NCI-H345 treated with DMSO at 0.1 percent for 48 hours (cell line): ENCODE data around the gene HOXA13.

Experiments
- DNase-seq: peaks from one replicate; lab custom pipeline; 2025; ENCODE audit not compliant: unreplicated experiment; lab: John Stamatoyannopoulos, UW

HOXA13 gene

DNA sequence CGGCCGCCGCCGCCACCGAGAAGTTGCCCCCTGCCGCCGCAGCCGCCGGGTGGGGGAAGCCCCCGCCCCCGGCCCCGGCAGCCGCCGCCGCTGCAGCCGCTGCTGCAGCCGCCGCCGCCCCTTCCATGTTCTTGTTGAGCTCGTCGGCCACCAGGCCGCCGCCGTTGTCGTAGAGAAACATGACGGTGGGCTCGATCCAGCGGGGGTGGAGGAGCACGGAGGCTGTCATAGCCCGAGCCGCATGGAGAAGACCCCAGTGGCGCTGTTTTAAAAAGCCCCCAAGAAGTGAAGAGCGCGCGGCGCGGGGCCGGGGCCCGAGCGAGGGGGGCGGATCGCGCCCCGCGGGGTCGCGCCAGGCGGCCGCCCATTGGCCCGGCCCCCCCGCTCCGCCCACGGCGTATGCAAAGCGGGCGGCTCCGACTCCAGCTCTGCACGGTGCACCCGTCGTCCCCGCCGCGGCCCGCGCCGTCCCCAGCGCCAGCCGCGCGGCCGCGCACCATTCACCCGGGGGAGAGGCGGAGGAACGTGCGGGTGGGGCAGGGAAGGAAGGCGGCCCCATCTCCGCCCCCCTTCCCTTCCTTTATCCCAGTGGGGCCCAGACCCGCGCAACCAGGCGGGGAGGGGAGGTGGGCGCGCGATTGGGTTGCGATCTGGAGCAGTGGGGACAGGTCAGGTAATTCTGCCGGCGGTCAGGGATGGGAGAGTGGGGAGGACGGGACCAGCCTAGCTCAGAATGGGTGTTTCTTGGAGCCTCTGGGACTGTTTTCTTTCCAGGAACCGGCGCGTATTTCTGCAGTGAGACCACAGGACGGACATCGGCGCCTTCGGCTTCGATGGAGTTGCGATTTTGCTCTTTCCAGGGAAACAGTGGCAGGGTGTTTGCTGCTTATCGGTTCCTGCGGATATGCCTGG, at the start of gene HOXA13:
Gene HOXA13, minus strand, starts transcription at position 243 of the 912 bp plus-strand sequence. Its CDS starts 14 bp downstream, at position 229.
- peak; percentile 38 for DNase-seq

DNA sequence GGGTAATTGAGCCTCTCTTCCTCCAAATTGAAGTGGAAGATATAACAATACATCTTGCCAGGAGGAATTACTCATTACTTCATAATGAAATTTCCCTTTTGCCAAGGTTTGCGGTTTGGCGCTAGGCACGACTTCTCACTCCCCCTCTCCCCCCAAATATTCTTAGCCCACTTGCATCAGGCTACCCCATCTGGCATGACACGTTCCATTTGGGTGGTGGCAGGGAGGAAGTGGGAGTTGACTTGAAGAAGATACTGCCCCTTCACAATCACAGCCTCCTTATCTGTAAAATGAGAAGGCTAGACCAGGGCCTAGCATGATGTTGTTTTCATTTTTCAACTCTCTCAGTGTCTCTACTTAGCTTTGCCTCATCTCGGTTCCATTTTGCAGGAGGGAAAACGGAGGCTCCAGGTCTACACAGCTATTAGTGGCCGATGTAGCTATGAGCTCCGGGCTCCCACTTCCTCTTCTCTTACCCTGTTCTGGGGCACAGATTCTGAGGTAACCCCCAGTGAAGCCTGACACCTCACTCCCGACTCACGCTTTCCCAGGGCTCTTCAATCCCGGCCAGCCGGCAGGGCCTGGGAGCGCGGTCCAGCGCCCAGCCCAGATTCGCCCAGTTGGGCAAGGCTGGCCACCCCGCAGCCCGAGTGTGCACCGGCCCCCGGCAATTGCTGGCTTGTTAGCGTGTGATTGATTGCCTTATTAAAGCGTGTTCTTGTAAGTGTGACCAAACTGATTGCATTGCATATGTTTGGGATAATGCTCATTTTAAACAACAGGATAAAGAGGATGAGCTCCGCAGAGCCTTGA, 49.2 kb upstream of the HOXA13 start:
- DNase-seq, result no peak

DNA sequence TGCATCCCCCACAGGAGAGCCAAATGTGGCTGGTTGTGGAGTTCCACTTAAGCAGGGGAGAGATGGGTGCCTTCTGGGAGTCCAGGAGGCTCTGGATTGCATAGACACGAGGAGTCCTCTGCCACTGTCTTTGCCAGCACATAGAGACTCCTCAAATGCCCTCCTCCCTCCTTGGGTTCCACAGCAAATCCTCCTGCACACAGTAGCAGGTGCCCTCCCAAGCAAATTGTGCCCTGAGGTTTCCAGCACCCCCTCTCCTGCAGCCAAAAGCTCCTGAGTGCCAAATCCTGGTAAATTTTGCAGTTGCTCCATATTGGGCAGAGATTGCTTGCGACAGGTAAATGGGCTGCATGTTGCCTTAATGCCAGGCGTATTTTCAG, 48.5 kb upstream of the HOXA13 start:
- no peak for DNase-seq

DNA sequence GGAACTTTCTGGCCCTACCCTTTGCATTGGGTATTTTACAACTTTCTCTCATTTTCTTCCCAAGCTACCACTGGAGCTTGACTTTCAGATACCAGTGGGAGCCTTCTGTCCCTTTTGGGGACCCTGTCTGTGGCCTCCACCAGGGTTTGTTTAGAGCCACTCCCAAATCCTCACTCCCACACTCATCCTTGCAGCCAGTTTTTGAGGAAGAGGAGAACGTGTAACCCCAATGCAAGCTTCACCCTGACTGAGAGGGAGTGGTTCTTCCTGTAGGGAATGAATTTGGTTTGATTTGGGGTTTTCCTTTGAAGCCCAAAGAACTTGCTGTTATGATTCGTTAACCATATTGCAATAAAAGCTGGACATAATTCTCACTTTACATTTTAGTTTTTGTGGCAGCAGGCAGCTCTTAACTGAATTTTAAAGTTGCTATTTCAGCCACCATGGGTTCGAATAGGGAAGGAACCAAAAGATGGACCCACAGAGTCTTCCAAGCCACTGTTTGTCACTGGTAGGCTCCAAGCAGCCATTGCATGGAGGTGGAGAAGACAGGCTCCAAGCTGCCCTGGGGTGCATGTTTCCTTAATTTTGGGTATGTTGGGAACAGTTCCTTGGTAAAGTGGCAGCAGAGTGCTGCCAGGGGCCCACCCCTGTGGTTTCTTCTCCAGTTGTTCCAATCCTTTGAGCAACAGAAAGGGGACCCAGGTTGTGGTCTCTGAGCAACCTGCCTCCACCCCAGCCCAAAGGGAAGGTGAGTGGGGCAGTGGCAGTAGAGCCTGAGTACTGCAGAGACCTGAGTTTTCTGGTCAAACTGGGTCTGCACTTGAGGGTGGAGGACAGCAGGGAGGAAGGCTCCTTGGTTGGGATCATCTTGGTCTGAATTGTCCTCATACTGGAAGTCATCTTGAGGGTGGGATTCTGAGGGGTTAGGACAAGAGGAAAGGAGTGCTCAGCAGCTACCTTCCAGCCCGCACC, 47.8 kb upstream of the HOXA13 start:
- no peak for DNase-seq

DNA sequence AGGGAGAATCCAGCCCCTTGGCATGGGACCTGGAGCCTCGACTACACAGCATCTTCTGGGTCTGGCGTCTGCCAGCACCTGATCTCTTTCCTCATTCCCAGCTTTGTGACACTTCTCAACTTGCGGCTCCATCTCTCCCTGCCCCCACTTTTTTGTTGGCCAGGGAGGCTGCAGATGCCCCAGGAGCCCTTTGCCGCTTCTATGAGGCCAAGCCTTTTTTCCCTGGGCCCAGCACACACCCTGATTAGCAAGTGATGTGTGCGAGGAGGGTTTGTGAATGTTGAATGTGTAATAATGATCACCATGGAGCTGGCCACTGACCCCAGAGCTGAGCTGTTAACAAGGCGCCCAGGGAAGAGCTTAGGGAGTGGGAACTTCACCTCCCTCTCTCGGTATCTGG, 47.1 kb upstream of the HOXA13 start:
- no peak for DNase-seq

DNA sequence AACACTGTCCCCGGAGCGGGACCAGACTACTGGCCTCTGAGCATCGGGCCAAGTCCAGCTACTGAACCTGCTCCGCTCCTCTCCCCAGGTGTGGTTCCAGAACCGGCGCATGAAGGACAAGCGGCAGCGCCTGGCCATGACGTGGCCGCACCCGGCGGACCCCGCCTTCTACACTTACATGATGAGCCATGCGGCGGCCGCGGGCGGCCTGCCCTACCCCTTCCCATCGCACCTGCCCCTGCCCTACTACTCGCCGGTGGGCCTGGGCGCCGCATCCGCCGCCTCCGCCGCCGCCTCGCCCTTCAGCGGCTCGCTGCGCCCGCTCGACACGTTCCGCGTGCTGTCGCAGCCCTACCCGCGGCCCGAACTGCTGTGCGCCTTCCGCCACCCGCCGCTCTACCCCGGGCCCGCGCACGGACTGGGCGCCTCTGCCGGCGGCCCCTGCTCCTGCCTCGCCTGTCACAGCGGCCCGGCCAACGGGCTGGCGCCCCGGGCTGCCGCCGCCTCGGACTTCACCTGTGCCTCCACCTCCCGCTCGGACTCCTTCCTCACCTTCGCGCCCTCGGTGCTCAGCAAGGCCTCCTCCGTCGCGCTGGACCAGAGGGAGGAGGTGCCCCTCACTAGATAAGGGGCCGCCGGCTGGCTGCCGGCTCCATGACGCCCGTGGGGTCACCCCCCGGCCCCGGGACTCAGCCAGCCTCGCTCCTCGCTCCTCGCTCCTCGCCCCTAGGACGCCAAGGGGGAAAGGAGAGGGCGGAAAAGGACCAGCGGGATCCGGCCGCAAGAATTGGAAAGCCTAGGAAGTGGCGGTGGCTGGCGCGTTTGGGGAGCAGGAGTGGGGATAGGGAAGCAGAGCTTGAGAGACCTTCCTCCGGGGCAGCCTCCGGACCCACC, 46.2 kb upstream of the HOXA13 start:
- DNase-seq, result peak; percentile 15

DNA sequence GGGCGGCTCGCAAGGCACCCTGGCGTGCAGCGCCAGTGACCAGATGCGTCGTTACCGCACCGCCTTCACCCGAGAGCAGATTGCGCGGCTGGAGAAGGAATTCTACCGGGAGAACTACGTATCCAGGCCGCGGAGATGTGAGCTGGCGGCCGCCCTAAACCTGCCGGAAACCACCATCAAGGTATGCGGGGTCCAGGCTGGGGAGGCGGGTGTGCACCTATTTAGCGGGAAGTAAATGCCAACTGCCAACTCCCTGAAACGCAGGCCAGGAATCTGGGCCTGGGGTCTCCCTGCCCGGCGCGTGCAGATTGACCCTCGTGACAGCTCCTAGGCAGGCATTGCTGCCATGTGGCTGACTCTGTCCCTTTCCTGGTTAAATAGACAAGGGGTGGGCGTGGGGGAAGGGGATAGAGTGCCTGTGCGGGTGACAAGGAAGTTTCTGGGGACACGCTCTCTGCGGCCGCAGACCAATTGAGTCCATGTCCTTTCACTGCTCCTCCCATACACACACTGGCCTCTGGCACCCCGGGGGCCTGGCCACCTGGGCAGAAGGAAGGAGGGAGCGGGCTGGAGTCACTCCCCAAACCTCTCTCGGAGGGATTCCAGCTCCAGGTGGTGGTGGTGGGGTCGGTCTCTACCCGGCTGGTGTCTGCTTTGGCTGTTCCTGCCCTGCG, 45.4 kb upstream of the HOXA13 start:
- DNase-seq, result no peak

DNA sequence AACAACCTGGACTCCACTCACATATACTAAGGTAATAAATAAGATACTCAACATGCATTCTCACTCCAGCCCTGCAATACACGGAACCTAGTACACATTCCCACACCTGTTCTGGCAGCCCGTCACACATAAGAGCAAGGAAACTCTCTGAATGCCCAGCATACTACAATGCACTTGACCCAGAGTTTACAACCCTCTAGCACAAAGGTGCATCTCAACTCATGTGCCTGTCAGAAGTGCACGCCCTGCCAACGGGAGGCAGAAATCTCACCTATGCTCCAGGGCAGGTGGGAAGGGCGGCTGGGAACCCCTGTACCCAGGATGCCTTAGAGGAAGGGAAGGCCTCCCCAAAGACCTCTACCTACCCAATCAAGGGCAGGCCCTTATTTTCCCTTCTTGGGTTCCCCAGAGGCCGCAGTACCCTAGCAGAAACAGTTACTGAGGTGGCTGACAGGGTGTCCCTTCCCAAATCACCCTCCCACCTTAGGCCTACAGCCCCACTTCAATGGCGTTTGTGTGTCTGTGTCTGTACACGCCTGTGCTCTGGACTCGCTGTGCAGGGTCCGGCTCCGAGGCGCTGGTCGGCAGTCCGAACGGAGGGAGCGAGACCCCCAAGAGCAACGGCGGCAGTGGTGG, 44.7 kb upstream of the HOXA13 start:
- DNase-seq, result no peak

DNA sequence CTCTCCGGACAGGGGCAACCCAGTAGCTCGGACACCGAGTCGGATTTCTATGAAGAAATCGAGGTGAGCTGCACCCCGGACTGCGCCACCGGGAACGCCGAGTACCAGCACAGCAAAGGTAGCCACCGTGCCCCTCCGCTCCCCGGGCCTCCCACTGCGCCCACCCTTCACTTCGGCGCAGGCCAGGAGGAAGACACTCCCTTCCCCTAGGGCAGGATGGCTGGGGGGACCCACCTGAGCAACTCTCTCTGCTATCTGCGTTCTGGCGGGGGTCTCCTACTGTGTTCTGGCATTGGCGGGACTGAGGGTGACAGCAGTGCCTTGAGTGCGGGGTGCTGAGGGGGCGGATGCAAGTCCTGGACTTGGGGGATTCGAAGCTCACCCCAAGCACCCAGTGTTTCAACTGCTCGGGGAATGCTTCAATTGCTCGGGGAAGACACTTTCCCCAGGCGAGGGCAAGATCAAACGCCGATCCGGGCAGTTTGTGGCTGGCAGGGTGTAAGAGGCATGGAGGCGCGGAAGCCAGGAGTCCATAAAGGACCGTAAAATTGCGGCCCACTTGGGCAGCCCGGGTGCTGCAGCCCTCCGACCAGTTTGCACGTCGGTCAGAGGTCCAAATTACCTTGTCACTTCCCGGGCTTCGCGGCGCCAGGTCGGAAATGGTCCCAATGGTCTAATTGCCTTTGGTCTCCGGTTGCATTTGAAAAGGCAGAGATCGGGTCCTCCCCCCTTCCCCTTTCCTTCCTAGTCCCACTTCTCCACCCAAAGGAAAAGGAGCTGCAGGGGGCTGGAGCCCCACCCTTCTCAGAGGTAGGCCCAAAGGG, 43.7 kb upstream of the HOXA13 start:
- DNase-seq, result no peak

DNA sequence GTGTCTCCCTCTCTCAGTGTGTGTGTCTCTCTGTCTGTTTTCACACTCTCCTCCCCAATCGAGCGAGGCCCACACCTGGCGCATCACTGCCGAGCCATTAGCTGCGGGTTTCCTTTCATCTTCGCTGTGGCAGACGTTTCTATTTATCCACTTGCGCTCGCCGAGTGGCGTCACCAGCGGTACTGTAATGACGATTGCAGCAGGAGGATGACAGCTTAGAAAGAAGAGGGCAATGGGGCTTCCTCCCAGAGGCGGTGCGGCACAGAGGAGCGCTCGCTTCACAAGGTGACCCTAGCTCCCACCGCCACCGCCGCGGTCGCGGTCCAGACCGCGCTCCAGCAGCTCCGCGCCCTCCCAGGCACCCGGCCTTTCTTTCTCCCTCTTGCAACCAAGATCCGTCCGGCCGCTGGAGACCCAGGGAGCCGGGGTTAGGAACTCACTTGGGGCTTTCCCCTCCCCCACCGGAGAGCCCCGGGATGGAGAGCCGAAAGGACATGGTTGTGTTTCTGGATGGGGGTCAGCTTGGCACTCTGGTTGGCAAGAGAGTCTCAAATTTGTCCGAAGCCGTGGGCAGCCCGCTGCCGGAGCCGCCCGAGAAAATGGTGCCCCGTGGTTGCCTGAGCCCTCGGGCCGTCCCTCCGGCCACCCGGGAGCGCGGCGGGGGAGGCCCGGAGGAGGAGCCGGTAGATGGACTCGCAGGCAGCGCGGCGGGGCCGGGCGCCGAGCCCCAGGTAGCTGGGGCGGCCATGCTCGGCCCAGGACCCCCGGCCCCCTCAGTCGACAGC, 42.9 kb upstream of the HOXA13 start, which contains the start of gene EVX1:
Gene EVX1, plus strand, starts transcription at position 248 of the 785 bp plus-strand sequence. Its CDS starts 229 bp downstream, at position 477.
- DNase-seq, result peak; percentile 20

DNA sequence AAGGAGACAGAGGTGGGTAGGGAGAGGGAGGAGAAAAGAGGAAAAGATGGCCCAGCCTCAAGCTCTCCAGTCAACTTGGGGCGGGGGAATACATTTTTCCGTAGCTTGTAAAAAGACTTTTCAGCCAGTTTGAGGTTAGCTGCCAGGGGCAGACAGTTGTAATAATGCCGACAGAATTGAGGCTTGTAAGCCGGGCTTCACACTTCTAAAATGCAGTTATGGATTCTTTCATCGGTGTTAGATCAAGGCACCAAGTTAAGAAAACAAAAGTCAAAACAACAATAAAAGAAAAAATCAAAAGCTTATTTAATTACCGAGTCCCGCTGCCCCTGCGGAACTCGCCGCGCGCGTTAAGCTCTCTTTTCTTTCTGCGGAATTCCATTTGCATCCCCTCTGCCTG, 42.3 kb upstream of the HOXA13 start:
- no peak for DNase-seq

DNA sequence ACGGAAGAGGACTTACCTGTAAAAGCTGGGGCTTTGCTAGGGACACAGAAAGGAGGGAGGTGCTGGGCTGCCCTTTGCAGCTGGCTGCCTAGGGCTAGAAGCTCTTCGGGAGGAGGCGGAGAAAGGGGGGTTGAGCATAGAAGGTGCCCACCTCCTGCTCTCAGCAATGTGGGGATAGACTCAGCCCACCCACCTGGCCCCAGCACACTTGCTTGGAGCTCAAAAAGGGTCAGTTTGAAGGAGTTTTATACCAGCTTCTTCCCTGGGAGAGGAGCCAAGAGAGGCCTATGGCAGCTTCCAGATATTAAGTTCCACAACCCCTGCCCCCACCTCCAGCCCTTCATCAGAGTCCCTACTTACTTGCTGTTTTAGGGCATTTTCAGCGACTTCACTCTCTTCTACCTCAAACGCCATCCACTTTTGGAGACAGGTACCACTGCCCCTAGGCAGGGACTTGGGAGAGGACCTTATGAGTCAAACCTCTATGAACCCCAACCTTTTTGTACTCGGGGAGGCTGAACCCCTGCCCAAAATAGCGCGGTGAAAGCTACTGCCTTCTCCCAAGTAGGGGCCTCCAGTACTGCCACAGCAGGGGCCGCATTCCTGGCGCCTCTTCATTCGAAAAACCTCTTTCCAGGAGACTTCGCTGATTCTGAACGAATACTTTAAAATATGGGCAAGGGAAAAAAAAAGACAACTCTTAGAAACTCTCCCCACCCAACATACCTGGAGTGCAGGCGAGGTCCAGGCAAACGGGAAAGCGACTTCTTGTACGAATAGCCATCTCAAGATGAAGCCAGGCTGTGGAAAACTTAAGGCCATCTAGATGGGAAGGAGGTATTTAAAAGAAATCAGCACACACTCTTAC, 41.5 kb upstream of the HOXA13 start:
- DNase-seq, result no peak

DNA sequence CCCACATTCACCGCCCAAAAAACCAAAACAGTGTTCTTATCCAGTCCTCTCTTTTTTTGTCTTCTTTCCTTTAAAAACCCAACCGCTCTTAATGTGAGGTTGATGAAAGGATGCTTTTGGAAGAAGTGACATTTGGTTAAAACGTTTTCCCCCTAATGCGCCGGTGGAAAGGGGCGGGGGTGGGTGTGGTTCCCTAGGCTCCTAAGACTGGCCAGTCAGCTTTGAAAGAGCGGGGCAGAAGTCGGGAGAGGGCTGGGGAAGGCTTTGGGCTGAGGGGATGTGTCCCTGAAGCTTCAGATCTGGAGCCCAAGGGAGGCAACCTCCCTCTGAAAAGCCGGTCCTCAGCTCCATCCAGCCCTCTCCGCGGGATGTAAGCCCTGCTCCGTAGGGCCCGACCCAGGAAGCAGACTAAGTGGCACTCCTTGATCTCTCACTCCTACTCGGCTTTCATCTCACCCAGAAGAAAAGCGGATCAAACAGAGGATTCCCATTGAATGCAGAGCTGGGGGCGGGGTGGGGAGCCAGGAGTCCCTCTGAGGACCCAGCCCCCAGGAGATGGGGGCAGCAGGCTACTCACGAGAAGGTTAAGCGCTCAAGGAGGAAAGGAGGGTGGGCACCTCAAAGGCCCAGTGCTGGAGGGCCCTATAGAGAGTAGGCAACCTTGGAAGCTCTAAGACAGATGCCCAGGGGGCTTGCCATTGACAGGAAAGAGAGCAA, 40.3 kb upstream of the HOXA13 start:
- DNase-seq, result no peak

DNA sequence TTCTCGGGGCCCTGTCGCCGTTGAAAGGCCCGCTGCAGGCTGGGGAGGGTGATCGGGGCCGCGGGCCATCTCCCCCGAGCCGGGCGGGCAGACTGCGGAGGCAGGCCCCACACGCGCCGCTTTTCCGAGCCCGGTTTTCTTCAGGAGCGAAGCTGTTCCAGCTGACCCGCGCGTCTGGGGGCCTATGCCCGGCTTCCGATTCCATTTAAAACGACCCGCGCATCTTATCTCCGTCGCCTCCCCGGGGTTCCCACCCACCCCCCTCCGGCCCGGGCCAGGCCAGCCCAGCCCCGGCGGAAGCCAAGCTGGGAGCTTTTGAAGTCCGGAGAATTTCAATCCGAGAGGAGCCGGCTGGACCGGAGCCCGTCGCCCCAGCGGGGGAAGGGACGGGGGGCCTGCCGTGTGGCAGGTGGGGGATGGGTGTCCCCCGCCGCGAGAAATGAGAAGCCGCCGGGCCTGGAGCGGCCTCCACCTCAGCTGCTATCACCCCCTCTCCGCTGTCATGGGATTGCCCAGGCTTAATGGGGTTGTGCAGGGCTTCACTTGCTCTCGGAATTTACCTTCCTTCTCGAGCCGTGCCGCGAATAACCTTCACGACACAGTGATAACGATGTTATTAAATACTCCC, 39.6 kb upstream of the HOXA13 start:
- DNase-seq, result no peak

DNA sequence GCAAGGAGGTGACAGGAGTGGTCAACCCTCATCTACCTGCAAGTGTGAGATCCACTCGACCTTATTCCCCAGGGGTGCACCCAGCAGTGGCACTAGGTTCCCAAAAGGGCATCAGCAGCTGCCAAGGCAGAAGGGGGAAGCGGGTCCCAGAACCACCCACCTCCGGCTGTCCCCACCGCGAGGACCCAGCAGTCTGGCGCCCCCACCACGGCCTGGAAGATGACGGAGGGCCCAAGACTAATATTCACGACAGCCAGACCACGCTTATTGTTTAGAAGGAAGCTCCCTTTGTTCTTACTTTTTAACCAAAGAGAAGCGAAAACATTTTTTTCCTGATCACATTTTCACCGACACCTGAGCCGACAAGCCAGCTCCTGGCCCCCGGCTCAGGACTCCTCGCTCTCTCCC, 39.1 kb upstream of the HOXA13 start:
- DNase-seq, result no peak
